Thoracic aorta (tissue), 2 donors: ENCODE data around the gene KCTD21. TPM values are rescaled to one million over a fixed set of nuclear protein-coding genes. Genes with fewer than 3 reads are reported as not detected.

Experiments used
- ATAC-seq: fragments of 150-250 bp; one replicate; pipeline ENCODE4 v1.8.0; 2017; ENCODE audit warnings: low read depth; ENCODE audit not compliant: insufficient number of reproducible peaks, low FRiP score
- DNase-seq: peaks from one replicate; pipeline ENCODE4 v3.0.0-alpha.2; 2020; ENCODE audit warnings: low spot score
- H3K27ac ChIP-seq, 2 donors: fragments of 200-600 bp; sonication (generic); 1 replicate in 1 of 2; 2 replicates in 1 of 2; pipeline ENCODE4 v1.5.1; 2016; ENCODE audit warnings: mild to moderate bottlenecking in 2 of 2, moderate library complexity in 2 of 2
- H3K27me3 ChIP-seq: fragments of 200-600 bp; sonication (generic); replicated peaks from 2 replicates; pipeline ENCODE4 v1.6.0; 2016; ENCODE audit warnings: mild to moderate bottlenecking; ENCODE audit not compliant: insufficient read depth
- H3K36me3 ChIP-seq: fragments of 200-600 bp; sonication (generic); one replicate; pipeline ENCODE4 v1.5.1; 2016
- H3K4me1 ChIP-seq, 2 donors: fragments of 200-600 bp; sonication (generic); 1 replicate in 1 of 2; 2 replicates in 1 of 2; pipeline versions ENCODE4 v1.5.1 to v1.6.0; 2016; ENCODE audit warnings: low read depth in 2 of 2, mild to moderate bottlenecking in 1 of 2; ENCODE audit not compliant: control insufficient read depth in 1 of 2
- H3K4me3 ChIP-seq: fragments of 200-600 bp; sonication (generic); 2 replicates; pipeline ENCODE4 v1.5.1; 2016; ENCODE audit warnings: mild to moderate bottlenecking
- H3K9me3 ChIP-seq: fragments of 200-600 bp; sonication (generic); 2 replicates; pipeline ENCODE4 v1.5.1; 2016
- total RNA-seq, 2 donors: library from RNA; depleted of rRNA; stranded (reverse); fragments of >200 nt; gene quantifications; one replicate each; pipeline versions ENCODE4 v1.1.0 to v1.2.3, GENCODE V29; 2016
- TF ChIP-seq, protein P1 (sequence below): fragments of 200-600 bp; sonication (generic); IDR thresholded peaks from one replicate; pipeline ENCODE4 v1.5.1; 2019; ENCODE audit warnings: antibody characterized with exemption

Gene KCTD21
- total RNA-seq, 2 donors from 2014 or later: 9.1 to 13.7 TPM

GRCh38 chr11:78197816-78198215 is 9.4 kb upstream of the KCTD21 start:
- ATAC-seq (no peak), DNase-seq (no peak)
- Histone ChIP-seq H3K36me3 (peaks cover 27% of the 10 kb centered on the region), H3K4me3 (no peak overlapping the region), H3K27me3 (no peaks in the 10 kb centered on the region), H3K4me1 (peaks cover 4 to 29% of the 10 kb centered on the region in 2 donors), H3K27ac (no peak overlapping the region), H3K9me3 (no peaks in the 10 kb centered on the region)
- TF ChIP-seq, protein P1, sequence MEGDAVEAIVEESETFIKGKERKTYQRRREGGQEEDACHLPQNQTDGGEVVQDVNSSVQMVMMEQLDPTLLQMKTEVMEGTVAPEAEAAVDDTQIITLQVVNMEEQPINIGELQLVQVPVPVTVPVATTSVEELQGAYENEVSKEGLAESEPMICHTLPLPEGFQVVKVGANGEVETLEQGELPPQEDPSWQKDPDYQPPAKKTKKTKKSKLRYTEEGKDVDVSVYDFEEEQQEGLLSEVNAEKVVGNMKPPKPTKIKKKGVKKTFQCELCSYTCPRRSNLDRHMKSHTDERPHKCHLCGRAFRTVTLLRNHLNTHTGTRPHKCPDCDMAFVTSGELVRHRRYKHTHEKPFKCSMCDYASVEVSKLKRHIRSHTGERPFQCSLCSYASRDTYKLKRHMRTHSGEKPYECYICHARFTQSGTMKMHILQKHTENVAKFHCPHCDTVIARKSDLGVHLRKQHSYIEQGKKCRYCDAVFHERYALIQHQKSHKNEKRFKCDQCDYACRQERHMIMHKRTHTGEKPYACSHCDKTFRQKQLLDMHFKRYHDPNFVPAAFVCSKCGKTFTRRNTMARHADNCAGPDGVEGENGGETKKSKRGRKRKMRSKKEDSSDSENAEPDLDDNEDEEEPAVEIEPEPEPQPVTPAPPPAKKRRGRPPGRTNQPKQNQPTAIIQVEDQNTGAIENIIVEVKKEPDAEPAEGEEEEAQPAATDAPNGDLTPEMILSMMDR: no peak

DNA sequence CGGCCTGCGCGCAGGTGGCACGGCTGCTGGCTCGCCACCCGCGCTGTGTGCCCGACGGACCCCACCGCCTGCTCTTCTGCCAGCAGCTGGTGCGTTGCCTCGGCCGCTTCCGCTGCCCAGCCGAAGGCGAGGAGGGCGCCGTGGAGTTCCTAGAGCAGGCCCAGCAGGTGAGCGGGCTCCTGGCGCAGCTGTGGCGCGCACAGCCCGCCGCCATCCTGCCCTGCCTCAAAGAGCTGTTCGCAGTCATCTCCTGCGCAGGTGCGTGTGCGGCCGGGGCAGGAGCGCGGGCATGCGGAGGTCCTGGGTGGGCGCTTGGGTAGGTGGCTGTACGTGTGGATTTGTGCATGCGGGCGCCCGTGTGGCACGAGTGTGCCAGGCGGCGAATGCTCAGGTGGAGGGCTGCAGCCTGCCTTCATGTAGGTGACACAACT is 8.2 kb upstream of the KCTD21 start:
- H3K4me1 ChIP-seq: peaks cover 14 to 35% of the 10 kb centered on the region in 2 donors
- H3K9me3 ChIP-seq: no peaks in the 10 kb centered on the region
- H3K4me3 ChIP-seq: no peak overlapping the region
- H3K27me3 ChIP-seq: no peaks in the 10 kb centered on the region
- H3K36me3 ChIP-seq: peaks cover 27% of the 10 kb centered on the region
- ATAC-seq (no peak), DNase-seq (no peak)
- TF ChIP-seq, protein P1: no peak
- H3K27ac ChIP-seq: no peak overlapping the region

- TF ChIP-seq, protein P1: no peak
- Histone ChIP-seq H3K27ac (no peak overlapping the region), H3K27me3 (no peaks in the 10 kb centered on the region), H3K4me1 (peaks cover 15 to 40% of the 10 kb centered on the region in 2 donors), H3K9me3 (no peaks in the 10 kb centered on the region), H3K4me3 (no peak overlapping the region), H3K36me3 (peaks cover 27% of the 10 kb centered on the region)
- DNase-seq (no peak), ATAC-seq (no peak)
Observed at GRCh38 chr11:78195917-78196560, 7.6 kb upstream of the KCTD21 start.

GRCh38 chr11:78194490-78194889 is 6.1 kb upstream of the KCTD21 start:
- Histone ChIP-seq H3K4me3 (no peak overlapping the region), H3K27ac (no peak overlapping the region), H3K27me3 (no peaks in the 10 kb centered on the region), H3K4me1 (peaks cover 31 to 55% of the 10 kb centered on the region in 2 donors), H3K36me3 (peaks cover 12% of the 10 kb centered on the region), H3K9me3 (no peaks in the 10 kb centered on the region)
- TF ChIP-seq, protein P1: no peak
- ATAC-seq (no peak), DNase-seq (no peak)

DNA sequence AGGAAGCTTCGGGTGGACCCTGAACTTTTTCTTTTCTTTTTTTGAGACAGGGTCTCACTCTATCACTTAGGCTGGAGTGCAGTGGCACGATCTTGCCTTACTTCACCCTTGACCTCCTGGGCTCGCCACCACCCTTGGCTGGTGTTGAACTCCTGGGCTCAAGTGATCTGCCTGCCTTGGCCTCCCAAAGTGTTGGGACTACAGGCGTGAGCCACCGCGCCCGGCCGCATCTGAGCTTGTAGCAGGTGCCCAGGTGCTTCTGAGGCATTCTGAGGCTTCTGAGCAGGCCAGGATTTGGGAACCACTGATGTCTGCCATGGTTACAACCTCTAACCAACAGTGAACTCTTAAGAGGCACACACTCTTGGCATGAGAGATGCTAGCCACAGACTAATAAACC is 5.4 kb upstream of the KCTD21 start:
- Histone ChIP-seq H3K36me3 (peaks cover 8% of the 10 kb centered on the region), H3K9me3 (no peaks in the 10 kb centered on the region), H3K4me1 (peaks cover 31 to 60% of the 10 kb centered on the region in 2 donors), H3K27me3 (no peaks in the 10 kb centered on the region), H3K27ac (peak overlapping the region in 1 of 2 donors; percentile 82), H3K4me3 (no peak overlapping the region)
- no peak for DNase-seq
- TF ChIP-seq, protein P1: no peak
- no peak for ATAC-seq
